HG03060 (cell line): ENCODE results near the gene SCN9A.
"Not testable (repeated sequence)": the region's sequence is repeated elsewhere in the genome, so short reads cannot be mapped to it uniquely, and the experiment has no call there.

ENCODE experiments used
- ATAC-seq: cut with Tn5 transposase; IDR thresholded peaks from one replicate; pipeline ENCODE4 v1.9.1; 2021; ENCODE audit warnings: low read depth, moderate number of reproducible peaks; ENCODE audit not compliant: unreplicated experiment

SCN9A gene

GRCh38 chr2:166375736-166376487 lies at the start of gene SCN9A:
SCN9A (minus strand) TSS chr2:166375944; CDS start chr2:166311756, 64,188 bp downstream.
- ATAC-seq: no peak

DNA sequence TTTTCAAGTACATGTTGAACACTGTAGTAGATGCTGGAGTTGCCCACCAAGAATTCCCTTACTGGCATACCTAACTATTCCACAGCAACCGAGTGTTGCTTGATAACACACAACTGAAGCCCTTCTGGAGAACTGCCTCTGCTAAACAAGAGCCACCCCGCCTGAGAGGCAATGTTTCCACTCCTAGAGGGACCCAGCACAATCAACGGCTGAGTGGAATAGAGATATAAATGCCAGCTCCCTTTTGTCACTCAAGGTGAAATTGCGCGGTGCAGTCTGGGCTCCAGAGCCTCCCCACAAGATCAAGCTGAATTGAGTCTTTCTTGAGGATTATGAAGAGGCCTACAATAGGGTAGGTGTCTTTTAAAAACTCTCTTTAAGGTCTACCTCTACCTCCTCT lies 49.1 kb upstream of the SCN9A start:
- no peak for ATAC-seq

DNA sequence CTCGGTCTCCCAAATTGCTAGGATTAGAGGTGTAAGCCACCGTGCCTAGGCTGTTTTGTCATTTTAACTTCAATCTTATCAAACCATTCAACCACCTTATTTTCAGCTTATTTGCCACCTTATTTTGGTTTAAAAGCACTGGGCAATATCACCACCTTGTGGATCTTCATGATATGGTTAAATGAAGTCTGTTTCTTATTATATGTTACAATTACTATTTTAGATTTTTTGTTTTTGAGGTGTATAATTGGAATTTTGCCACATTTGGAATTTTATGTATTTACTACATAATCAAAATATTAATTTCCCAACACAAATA lies 43.8 kb upstream of the SCN9A start:
- ATAC-seq: no peak

GRCh38 chr2:166418853-166419615 lies 43.3 kb upstream of the SCN9A start:
- ATAC-seq: no peak

GRCh38 chr2:166417669-166418068 lies 41.9 kb upstream of the SCN9A start:
- no peak for ATAC-seq

DNA sequence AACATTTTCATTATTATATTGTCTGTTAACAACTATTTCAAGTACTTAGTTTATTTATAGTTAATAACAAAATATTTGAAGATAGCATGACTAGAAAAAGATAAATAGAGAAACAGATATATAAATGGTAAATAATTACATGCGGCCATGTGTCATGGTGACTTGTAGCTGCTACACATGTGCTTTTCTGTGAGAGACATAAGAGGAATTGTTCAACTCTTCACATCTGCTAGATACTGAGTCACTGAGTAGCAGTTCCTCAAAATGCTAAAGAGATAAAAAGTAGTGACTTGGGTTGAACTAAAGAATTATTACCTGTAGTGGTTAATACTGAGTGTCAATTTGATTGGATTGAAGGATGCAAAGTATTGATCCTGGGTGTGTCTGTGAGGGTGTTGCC lies 37.5 kb upstream of the SCN9A start:
- no peak for ATAC-seq

GRCh38 chr2:166411473-166412230 lies 35.9 kb upstream of the SCN9A start:
- no peak for ATAC-seq

DNA sequence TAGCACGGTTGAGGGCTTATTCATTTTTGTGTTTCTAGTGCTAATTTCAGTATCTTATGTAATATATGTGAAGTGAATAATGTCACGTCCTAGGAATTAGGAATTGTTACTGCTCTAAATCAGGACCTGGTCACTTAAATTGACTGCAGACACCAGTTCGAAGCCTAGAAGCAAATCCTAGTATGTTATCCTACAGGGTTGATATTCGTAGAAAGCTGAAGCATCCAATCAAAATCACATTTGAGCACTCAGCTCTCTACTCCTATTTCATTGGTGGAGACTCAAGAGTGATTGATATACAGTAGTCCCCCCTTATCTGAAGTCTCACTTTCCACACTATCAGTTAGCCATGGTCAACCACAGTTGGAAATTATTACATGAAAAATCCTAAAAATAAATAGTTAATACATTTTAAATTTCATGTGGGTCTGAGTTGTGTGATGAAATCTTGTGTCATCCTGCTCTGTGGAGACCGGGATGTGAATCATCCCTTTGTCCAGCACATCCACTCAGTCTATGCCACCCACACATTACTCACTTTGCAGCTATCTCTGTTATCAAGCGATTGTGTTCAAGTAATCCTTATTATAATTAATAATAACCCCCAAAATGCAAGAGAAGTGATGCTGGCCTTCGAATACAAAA lies 35.2 kb upstream of the SCN9A start:
- no peak for ATAC-seq

GRCh38 chr2:166407746-166408145 lies 32.0 kb upstream of the SCN9A start:
- not testable (repeated sequence) for ATAC-seq

GRCh38 chr2:166406374-166406773 lies 30.6 kb upstream of the SCN9A start:
- ATAC-seq: no peak

DNA sequence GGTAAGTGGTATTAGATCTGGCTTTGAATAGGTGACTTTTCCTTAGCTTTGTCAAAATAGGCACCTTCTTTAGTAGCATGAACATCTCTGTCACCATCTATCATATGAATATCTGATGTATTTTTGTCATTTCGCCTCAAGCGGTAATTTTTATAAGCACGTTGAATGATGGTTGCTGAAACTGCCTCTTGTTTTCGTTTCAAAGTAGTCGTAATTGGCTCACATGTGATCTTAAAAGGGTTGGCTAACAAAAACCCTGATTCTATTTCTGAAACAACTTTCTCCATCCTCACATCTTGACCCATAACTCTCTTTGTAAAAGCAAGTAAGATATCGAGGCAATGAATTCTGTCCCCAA lies 29.8 kb upstream of the SCN9A start:
- ATAC-seq: no peak

DNA sequence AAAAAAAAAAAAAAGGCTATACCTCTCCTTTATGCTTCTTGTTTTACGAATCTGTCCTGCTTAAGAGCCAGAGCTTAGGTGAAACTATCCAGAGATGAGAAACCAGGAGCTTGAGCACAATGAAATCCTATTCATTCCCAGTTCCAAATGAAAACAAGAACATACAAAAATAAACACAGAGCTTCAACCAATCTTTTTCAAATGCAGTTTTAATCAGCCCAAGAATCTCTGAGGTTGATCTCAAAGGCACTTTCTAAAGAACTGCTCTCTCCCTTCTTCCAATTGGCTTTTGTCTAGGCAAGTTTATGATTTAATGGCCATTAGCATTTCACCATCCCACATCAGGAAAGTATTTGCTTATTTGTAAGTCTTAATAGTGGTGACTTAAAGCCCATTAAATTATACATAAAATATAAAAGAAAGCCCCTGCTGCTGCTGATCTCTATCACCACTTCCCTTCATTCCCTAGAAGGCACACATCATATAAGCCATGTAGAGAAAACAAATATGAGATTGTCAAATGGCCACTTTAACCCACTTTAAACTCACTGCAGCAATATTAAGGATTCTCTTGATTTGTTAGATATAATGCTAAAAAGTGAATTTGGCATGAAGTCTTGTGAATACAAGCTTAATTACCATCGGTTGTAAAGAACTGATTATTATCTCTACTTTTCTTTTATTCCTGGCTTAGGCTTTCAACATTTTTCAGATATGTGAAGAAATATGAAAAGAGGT lies 29.3 kb upstream of the SCN9A start:
- ATAC-seq: no peak

DNA sequence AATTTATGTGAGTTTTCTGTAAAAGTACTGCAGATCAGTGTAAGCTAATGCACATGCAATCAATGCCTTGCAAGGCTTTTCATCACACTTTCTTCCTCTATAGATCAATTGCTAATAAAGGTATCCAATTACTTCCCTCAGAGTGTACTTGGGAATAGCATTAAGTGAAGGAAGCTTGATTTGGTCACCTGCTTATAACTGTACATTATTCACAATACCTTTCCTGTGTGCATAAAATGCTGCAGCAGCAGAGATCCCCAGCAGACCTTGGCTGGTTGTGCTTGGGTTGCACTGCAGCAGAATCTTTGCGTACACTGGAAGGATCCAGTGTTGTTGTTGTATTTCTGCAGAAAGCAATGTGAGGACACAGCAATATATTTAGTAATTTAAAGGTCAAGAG lies 18.5 kb upstream of the SCN9A start:
- ATAC-seq: no peak

DNA sequence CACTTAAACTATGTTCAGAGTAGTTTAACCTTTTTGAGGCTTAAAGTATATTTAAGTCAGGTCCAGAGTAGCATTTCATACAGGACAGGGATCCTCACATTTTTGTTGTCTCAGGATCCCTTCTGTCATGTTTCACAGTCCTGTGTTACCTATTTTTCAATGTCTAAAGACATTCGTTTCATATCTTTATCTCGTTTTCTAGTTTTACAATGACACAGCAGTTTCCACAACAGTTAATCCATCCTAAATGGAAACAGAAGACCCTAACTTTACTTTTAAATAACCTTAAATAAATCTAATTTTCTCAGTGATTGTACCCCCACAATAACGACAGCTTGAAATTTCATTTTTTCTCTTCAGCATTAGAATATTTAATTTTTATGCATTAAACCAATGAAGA lies 17.3 kb upstream of the SCN9A start:
- ATAC-seq: no peak

DNA sequence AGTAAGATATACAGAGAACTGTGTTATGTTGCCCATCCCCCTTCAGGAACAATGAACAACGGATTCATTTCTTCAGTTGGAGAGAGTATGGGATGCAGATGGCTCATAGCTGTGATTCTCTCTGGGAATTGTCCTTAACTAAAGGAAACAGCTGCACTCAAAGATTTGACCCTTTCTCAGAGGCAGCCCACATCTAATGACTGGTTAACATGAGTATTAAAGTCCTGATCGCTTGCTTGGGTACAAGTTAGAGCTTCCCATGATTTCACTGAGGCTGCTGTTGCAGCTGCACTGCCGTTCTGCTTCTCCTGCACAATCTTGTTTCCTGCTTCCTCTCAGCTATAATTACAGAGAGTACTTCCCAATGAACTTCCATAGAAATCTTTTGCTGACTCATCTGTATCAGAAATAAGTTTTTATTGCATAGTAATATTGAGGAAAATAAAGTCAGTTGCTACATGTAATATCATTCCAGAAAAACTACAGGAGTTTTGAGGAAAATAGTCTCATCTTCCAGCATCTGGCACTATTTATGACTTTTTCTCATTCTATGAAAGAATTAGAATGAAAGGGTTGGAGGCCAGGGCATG lies 12.8 kb upstream of the SCN9A start:
- ATAC-seq: no peak

DNA sequence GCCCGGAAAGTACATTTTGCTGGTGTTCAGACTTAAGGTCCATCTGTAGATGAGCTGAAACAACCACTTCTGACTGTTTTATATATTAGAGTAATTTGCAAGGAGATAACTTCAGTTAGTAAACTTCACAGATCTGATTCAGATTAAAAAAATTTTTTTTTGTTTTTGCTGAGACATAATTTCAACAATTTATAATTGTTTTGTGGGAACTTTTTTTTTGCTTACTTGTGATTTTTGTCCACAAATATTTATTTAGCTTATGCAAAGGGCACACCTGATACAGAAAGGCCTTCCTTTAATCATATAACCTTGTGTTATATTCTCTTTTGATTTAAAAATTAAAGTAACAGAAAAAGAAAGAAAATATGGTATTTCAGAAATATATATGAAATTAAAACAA lies 9.6 kb upstream of the SCN9A start:
- no peak for ATAC-seq

- ATAC-seq: no peak
These were observed 9.0 kb upstream of the SCN9A start for GRCh38 chr2:166384774-166385173.

GRCh38 chr2:166382448-166382847 lies 6.7 kb upstream of the SCN9A start:
- no peak for ATAC-seq

DNA sequence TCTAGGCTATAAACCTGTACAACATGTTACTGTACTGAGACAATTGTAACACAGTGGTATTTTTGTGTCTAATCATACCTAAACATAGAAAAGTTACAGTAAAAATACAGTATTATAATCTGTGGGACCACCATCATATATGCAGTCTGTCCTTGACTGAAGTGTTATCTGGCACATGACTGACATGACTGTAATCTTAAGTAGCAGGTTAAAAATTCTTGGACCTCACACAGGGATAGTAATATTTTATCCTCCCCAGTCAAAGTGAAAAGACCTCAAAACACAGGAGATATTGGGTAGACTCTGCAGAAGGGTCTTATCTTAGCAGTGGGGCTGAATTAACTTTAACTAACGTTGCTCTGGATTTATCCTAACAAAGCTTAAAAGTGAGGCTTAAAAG lies 4.9 kb upstream of the SCN9A start:
- no peak for ATAC-seq

DNA sequence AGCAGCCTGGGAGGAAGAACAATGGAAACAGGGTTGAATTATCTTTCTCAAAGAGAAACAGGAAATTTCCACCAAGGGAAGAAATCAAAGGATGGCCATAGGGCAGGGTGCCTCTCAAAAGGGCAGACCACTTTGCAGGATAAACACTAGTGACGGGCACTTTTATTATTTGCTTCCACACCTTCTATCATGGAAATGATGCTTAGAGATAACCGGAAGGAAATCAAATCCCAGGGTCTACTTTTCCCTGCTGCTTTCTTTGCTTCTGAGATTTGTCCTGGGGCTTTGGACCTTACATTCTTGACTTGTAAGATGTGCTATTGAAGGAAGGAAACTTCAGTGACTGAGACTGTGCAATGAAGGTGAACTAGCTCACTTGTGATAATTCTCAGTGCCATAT lies 1.1 kb upstream of the SCN9A start:
- no peak for ATAC-seq
